ENCODE measurements around the gene TEX26. TPM values are rescaled to one million over a fixed set of nuclear protein-coding genes. Genes with fewer than 3 reads are reported as not detected.

Gene TEX26
- total and polyA plus RNA-seq, 2 of the 4 experiments (the other 2 are of a cell fraction): not detected

DNA sequence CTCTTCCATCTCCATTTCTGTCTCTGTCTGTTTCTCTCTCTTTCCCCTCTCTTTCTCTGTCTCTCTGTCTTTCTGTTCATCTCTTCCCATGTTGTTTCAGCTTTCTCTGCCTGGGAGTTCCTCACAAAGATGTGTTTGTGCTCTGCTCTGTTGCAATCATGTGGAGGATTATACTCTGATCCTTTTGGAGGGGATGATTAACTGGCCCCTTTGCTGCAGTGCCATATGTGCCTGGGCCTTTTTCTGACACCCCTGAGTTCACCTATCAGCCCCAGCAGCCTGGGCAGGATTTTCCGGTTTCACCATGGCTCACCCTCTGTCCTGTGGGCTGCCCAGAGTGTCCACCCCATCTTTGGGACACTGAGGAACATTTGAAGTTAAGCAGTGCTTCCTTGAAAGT lies 9.0 kb upstream of the TEX26 start:
- Histone ChIP-seq H4K8ac (ENCODE audit: low read depth in 2 of 2, low read length in 2 of 2) (no peak overlapping the region), H4K20me1 (ENCODE audit: insufficient read depth, low read length) (no peaks in the 10 kb centered on the region), H2AFZ (replicated peaks; ENCODE audit: low read length, poor library complexity) (no peak overlapping the region), H3K23ac (ENCODE audit: low read depth, low read length) (no peak overlapping the region), H3K14ac (replicated peaks; ENCODE audit: low read depth, low read length) (no peak overlapping the region), H2BK120ac (ENCODE audit: low read depth, low read length) (no peak overlapping the region), H3K4me3 (ENCODE audit: insufficient read depth, low read depth, low read length) (no peak overlapping the region), H3K79me1 (ENCODE audit: low read depth in 1 of 2, low read length in 2 of 2) (no peaks in the 10 kb centered on the region), H3K9ac (ENCODE audit: low read depth, low read length) (no peak overlapping the region), H2BK5ac (ENCODE audit: low read depth, low read length, poor library complexity, severe bottlenecking) (no peak overlapping the region), H3K18ac (ENCODE audit: low read depth, low read length) (no peak overlapping the region), H3K56ac (ENCODE audit: extremely low read depth, insufficient read depth, low read length) (no peak overlapping the region), H2AK5ac (ENCODE audit: low read depth, low read length) (no peak overlapping the region), H3K4me2 (ENCODE audit: low read depth, low read length) (no peak overlapping the region), H3K27ac (ENCODE audit: insufficient read depth, low read length) (no peak overlapping the region), H2AK9ac (replicated peaks; ENCODE audit: low read depth, low read length, poor library complexity) (no peak overlapping the region), H3K4ac (ENCODE audit: low read depth, low read length) (no peak overlapping the region; the same call in 1 of the 2 replicates), H3K9me3 (ENCODE audit: control insufficient read depth, insufficient read depth, low read length) (no peaks in the 10 kb centered on the region), H3K36me3 (ENCODE audit: control insufficient read depth, insufficient read depth, low read length) (no peaks in the 10 kb centered on the region), H3K27me3 (ENCODE audit: control insufficient read depth, insufficient read depth, low read length) (no peaks in the 10 kb centered on the region; the same call in 1 of the 2 replicates), H4K5ac (ENCODE audit: low read depth, low read length) (no peak overlapping the region), H4K91ac (ENCODE audit: insufficient read depth, low read depth, low read length) (no peak overlapping the region), H2BK20ac (ENCODE audit: low read depth, low read length) (no peak overlapping the region), H3K9me1 (ENCODE audit: insufficient read depth, low read length) (no peaks in the 10 kb centered on the region), H3K4me1 (ENCODE audit: control insufficient read depth, insufficient read depth, low read length) (no peaks in the 10 kb centered on the region), H2BK15ac (ENCODE audit: low read depth, low read length) (no peak overlapping the region)
- intact Hi-C loops (cut with micrococcal nuclease): no loop called here
- no TSS peak for BruUV-seq (replicated peaks)
- TF ChIP-seq NFE2L2 (IDR thresholded peaks at IDR 0.05; ENCODE audit: low read depth, low read length) (no peak), MAZ (IDR thresholded peaks at IDR 0.05; ENCODE audit: borderline replicate concordance, low read depth, low read length) (no peak), MAFK (IDR thresholded peaks at IDR 0.05; ENCODE audit: low read depth, low read length) (no peak), MXI1 (IDR thresholded peaks at IDR 0.05; ENCODE audit: borderline replicate concordance, low read depth, low read length) (no peak), SMC3 (IDR thresholded peaks at IDR 0.05; ENCODE audit: low read depth, low read length) (no peak), RFX5 (IDR thresholded peaks at IDR 0.05; ENCODE audit: low read depth, low read length) (no peak), CEBPB (IDR thresholded peaks at IDR 0.05; ENCODE audit: low read depth, low read length) (no peak)
- TF ChIP-seq, protein P1, sequence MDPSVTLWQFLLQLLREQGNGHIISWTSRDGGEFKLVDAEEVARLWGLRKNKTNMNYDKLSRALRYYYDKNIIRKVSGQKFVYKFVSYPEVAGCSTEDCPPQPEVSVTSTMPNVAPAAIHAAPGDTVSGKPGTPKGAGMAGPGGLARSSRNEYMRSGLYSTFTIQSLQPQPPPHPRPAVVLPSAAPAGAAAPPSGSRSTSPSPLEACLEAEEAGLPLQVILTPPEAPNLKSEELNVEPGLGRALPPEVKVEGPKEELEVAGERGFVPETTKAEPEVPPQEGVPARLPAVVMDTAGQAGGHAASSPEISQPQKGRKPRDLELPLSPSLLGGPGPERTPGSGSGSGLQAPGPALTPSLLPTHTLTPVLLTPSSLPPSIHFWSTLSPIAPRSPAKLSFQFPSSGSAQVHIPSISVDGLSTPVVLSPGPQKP (IDR thresholded peaks at IDR 0.05; ENCODE audit: borderline replicate concordance, low read depth, low read length): no peak
- CTCF ChIA-PET: interaction anchor here (0.6 to 0.7 kb wide), 2 partner anchors 41 to 76 kb away, joined by 3 to 4 read pairs; no protein-coding TSS in a partner anchor
- ATAC-seq (ENCODE audit: low read depth) (no peak), DNase-seq (no peak)
- POLR2A ChIA-PET (ENCODE audit: unreplicated experiment): no interaction called here
- in situ Hi-C loops (cut with MboI; ENCODE audit: low sequenced_read_pairs): no loop called here
- dilution Hi-C loops (cut with HindIII; ENCODE audit: low sequenced_read_pairs, unreplicated experiment): no loop called here
- no CpG with 5 or more reads among the region's 1 CpG for WGBS, 2 experiments (ENCODE audit: extremely low coverage in 2 of 2, insufficient read length in 1 of 2)

All from IMR-90 (cell line).